ENCODE data around the gene SLAIN2.

Gene SLAIN2

DNA sequence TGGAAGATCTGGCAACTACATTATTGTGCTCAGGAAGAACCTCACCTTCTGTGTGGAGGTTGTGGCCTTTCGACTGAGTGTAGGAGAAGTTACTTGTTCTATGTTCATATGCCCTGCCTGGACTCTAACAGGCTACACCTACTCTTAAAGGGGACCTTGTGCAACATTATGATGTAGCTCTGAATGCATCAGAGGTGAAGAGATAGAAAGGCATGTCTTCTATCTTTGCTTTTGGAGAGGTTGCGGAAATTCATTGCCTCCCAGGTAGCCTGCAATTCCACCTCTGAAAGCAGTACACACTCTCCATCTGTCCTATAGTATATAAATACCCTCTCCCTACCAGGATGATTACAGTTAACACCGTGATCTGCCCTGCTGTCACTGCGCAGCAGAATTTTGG is 7.1 kb upstream of the SLAIN2 start:
- no peak for DNase-seq (ENCODE audit: low read depth, low spot score)

DNA sequence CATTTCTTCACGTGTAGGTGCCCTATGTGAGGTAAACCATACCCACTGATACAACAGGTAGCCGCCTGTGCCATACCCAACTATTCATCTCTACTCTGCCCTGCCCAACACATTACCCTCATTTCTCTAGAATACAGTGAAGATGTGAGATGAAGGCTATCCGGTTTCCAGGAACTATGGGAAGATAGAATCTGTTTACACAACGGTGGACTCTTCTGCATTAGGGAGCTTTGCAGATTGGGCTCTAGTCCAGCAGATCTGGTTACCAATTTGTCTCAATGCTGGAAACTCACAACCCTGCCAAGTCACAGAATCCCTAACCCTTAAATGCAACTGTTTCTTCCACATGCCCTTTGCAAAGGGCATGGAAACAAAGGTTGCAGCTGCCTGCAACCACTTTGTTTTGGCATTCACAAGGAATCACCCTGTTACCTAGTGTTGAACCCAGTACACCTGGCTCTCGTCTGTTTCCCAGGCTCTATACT is 6.4 kb upstream of the SLAIN2 start:
- DNase-seq (ENCODE audit: low read depth, low spot score) = no peak

DNA sequence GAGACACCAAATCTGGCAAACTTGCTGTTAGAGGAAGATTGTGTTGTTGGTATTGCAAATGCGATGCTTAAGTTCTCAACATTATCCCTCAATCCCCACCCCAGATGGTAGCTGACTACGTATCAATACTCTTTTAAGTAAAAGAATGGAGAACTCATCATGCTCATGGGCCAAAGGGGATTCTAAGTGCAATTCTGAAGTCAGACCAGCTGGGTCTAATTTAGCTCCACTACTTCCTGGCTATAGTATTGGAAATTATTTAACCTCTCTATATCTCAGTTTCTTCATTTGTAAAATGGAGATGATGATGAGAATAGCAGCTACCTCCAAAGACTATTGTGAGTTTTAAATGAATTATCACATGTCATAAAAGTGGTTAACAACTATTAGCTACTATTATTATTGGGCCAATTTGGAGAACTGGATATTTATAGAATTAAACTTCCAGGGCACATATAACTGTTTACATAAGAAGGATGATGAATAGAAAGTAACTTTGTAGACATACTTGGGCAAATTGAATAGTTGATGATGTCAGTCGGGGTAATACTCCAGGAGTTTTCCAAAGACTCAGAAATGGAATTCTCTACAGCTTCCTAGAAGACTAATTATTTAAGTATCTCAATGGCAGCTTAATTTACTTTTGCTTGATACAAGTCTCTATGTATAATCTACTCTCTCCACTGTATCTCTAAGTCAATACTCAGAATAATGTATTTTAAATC is 5.0 kb upstream of the SLAIN2 start:
- no peak for DNase-seq (ENCODE audit: low read depth, low spot score)

GRCh38 chr4:48337731-48338130 is 3.6 kb upstream of the SLAIN2 start:
- DNase-seq (ENCODE audit: low read depth, low spot score) = no peak

- DNase-seq (ENCODE audit: low read depth, low spot score) = no peak
These were observed 1.7 kb upstream of the SLAIN2 start for GRCh38 chr4:48339642-48340041.

- no peak for DNase-seq (ENCODE audit: low read depth, low spot score)
These were observed 909 bp upstream of the SLAIN2 start for GRCh38 chr4:48340276-48340964.

- no peak for DNase-seq (ENCODE audit: low read depth, low spot score)
These were observed 662 bp downstream of the SLAIN2 start for GRCh38 chr4:48341776-48342605.

GRCh38 chr4:48342606-48342880 is 1.2 kb downstream of the SLAIN2 start:
- no peak for DNase-seq (ENCODE audit: low read depth, low spot score)

DNA sequence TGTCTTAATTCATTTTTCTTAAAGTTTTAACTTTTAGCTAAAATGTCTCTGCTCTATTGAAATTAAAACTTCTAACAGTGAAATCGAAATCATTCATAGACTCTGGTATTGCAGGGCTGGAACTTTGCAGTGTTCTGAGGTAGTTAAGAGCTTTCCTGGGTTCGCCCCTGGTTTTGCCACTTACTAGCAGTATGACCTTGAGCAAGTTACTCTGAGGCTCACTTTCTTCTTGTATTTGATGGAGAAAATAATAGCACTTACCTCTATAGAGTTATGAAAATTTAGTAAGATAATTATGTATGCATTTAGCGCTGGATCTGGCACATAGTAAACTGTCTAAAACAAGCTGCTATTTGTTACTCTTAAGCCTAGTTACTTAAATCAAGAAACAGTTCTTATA is 1.7 kb downstream of the SLAIN2 start:
- DNase-seq (ENCODE audit: low read depth, low spot score) = no peak

- DNase-seq (ENCODE audit: low read depth, low spot score) = no peak
These were observed 2.2 kb downstream of the SLAIN2 start for GRCh38 chr4:48343551-48343950.

DNA sequence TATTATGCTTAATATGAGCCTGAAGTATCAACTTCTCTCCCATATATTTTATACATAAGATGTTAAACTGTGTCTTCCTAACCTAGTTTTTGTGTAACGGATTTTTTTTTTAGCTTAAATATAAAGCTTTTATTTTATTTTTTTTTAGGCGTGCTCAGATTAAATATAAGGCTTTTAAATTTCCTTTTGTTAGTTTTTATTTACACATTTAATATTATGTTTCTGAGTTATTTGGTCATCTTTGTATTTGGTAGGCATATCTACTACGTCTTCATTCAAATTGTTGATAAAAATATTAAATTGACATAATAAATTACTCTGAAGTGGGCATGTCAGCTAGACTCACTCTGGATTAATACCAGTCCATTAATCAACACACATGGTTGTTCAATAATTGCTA is 4.2 kb downstream of the SLAIN2 start:
- DNase-seq (ENCODE audit: low read depth, low spot score) = no peak

GRCh38 chr4:48346594-48346993 is 5.3 kb downstream of the SLAIN2 start:
- DNase-seq (ENCODE audit: low read depth, low spot score) = no peak

DNA sequence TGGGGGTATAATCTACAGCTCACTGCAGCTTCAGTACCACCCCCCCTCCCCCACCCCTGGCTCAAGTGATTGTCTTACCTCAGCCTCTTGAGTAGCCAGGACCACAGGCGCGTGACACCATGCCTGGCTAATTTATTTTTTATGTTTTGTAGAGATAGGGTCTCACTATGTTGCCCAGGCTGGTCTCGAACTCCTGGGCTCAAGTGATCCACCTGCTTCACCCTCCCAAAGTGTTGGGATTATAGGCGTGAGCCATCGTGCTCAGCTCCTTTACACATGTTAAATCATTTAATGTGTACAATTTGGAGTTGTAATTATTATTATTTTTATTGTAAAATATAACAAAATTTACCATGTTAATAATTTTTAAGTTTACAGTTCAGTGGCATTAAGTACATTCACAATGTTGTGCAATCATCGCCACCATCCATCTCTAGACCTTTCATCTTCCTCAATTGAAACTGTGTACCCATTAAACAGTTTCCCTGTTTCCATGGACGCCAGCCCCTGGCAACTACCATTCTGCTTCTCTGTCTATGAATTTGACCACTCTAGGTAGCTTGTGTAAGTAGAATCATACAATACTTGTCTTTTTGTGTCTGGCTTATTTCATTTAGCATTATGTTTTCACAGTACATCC is 6.1 kb downstream of the SLAIN2 start:
- no peak for DNase-seq (ENCODE audit: low read depth, low spot score)

DNA sequence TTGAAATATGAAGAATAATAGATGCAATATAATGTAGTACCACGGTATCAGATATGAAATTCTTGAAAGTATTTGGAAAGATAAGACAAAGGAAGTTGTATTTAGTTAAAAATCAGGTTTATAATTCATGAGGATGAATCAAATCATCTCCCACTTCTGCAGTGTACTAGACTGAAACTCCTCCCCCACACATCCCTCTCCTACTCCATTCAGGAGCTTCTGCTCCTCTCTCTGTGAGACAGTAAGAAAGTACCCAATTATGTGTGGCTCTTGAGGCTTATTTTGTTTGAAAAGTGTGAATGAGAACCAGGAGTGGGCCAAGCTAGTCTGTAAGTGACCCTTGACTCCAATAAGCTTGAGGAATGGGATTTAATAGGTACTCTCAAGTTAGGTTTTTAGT is 9.5 kb downstream of the SLAIN2 start:
- DNase-seq (ENCODE audit: low read depth, low spot score) = no peak

DNA sequence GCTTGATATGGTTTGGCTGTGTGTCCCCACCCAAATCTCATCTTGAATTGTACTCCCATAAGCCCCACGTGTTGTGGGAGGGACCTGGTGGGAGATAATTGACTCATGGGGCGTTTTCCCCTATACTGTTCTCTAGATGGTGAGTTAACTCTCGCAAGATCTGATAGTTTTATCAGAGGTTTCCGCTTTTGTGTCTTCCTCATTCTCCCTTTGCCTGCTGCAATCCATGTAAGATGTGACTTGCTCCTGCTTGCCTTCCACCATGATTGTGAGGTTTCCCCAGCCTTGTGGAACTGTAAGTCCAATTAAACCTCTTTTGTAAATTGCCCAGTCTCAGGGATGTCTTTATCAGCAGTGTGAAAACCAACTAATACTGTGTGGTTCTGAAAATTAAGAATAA is 11.5 kb downstream of the SLAIN2 start:
- DNase-seq (ENCODE audit: low read depth, low spot score) = no peak

GRCh38 chr4:48356355-48356754 is 15.0 kb downstream of the SLAIN2 start:
- no peak for DNase-seq (ENCODE audit: low read depth, low spot score)

- DNase-seq (ENCODE audit: low read depth, low spot score) = no peak
These were observed 19.1 kb downstream of the SLAIN2 start for GRCh38 chr4:48360285-48361011.

GRCh38 chr4:48361012-48361400 is 19.7 kb downstream of the SLAIN2 start:
- DNase-seq (ENCODE audit: low read depth, low spot score) = no peak

DNA sequence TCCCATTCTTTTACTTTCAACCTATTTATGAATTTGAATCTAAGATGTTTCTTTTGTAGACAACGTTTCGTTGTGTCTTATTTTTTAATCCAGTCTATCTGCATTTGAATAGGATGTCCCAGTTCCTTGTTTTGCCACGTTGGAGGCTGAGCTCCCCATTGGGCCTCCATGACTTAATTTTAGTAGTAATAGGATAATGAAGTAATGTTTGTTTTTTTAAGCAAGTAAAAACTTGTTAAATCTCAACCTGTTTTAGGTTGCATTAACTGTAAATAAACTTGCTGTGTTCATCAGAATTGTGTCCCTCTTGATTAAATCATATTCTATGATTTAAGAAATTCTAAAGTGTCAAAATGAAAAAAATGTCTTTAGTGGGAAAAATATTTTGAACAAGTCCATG is 25.3 kb downstream of the SLAIN2 start:
- no peak for DNase-seq (ENCODE audit: low read depth, low spot score)

- DNase-seq (ENCODE audit: low read depth, low spot score) = no peak
These were observed 25.7 kb downstream of the SLAIN2 start for GRCh38 chr4:48367016-48367415.

DNA sequence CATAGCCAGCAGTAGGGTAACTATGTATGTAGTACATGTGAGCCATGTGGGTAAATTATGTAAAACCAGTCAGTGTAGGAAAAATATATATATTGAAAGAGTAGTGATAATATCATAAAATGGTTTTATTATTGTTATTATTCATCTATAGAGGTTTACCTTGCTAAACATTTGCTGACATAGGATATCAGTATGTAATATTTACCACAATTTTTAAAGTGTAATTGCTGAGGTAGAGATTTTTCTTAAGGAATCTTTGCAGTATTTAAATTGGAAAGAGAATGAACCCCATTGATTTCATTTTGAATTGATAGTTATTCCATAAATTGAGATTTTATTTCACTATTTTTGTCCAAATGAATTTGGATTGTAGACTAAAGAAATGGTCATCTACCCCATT is 27.1 kb downstream of the SLAIN2 start:
- no peak for DNase-seq (ENCODE audit: low read depth, low spot score)

DNA sequence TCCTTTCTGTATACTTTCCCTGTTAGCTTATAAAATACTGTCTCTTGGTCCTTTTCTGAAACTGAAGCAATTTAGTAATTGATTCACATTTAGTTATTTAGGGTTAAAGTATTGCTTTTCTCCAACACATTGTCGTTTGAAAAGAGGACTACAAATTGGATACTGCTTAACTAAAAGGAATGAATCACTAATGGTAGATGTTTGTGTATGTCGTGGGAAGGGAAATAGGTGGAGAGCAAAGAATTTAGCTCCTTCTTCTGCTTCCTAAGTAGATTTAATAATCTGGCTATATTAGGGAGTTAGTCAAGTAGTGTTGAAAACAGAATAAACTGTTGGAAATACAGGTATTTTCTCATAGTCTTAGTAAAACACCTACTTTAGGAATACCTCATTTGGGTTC is 27.9 kb downstream of the SLAIN2 start:
- DNase-seq (ENCODE audit: low read depth, low spot score) = no peak

Measured in brain pericyte (primary cell).